SHP77 (cell line): ENCODE measurements around the gene LRMDA.
"Not testable (repeated sequence)": the region's sequence is repeated elsewhere in the genome, so short reads cannot be mapped to it uniquely, and the experiment has no call there.

Source experiments
- DNase-seq, 2 experiments: peaks; one replicate each; lab custom pipeline; 2025; lab: John Stamatoyannopoulos, UW

The LRMDA gene

GRCh38 chr10:75611172-75611992 lies 180.0 kb downstream of the LRMDA start:
- no peak for DNase-seq

GRCh38 chr10:75611993-75612372 lies 180.6 kb downstream of the LRMDA start:
- no peak for DNase-seq

DNA sequence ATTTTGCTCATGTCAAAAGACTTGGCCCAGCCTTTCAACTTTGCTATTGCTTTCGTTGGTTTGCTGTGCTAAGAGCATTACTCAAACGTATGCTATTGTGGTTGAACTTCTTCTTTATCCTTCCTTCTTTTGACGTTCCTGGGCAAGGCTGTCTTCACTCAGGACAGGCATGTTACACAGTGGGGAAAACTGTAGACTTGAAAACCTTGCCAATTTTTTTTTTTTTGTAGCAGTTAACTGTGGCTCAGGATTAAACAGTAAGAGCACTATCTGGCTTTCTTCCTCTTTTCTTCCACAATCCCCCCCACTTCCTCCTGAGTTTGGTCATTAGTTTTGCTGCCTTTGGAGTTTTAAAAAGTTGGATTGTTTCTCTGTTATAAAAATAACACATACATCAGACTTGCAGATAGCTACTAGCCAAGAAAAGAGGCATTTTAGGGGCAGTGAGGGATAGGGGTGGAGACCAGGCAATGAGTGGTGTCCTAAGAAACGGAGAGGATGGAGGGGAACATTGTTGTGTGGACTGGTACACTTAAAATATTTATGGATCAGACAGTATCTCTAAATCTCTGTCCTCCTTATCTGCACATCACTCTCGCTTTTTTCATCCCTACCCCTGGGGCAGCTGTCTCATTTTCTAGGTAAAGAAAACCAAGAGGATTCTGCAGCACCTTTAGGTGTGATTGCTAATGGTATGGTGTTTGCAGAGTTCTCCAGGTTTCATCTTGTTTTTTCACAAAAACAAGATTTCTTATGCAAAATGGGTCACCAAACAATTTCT lies 181.7 kb downstream of the LRMDA start:
- no peak for DNase-seq

DNA sequence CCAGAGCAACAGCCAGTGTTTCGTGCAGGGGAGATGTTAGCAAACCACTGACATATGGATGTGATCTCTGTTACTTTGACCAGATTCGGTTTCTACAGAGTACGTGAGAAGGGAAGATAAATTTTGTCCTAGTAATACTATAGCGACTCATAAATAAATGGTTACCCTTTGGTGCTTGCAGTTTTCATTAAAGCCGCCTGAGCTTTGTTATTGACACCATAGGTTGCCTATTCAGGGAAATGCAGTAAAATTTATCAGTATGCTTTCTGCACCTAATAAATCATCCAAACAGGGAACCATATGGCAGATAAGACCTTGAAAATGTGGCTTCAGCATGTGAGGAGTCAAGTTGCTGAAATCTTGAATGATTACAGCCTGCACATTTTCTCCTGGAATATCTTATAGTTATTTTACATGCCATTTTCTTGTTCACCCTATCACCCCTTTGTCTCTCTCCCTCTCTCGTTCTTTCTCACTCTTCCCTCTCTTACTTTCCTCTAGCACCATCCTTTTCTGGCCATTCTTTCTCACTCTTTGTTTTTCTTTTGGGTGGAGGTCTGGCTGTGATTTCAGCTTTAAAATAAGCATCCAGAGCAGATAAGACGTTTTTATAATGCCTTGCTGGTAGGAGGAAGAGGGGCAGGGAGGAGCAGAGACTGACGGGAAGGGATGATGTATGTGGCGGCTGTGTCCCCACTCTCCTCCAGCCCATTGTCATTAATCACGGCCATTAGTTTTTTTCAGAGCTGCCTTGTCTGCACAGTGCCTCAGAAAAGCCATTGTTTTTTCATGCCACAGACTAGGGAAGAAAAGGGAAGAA lies 182.5 kb downstream of the LRMDA start:
- DNase-seq: no peak

- no peak for DNase-seq
These were observed 184.7 kb downstream of the LRMDA start for GRCh38 chr10:75616076-75616475.

GRCh38 chr10:75616874-75617478 lies 185.6 kb downstream of the LRMDA start:
- DNase-seq: no peak

- no peak for DNase-seq
These were observed 186.2 kb downstream of the LRMDA start for GRCh38 chr10:75617485-75618155.

- DNase-seq: no peak
These were observed 188.2 kb downstream of the LRMDA start for GRCh38 chr10:75619635-75620034.

GRCh38 chr10:75620356-75620755 lies 188.9 kb downstream of the LRMDA start:
- no peak for DNase-seq

DNA sequence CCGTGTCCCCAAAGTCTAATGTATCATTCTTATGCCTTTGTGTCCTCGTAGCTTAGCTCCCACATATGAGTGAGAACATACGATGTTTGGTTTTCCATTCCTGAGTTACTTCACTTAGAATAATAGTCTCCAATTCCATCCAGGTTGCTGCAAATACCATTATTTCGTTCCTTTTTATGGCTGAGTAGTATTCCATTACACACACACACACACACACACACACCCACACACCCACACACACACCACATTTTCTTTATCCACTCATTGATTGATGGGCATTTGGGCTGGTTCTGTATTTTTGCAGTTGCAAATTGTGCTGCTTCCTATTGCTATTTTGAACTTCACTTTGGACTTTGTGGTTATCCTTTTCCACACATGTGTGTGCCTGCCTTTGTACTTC lies 189.6 kb downstream of the LRMDA start:
- DNase-seq: not testable (repeated sequence)

DNA sequence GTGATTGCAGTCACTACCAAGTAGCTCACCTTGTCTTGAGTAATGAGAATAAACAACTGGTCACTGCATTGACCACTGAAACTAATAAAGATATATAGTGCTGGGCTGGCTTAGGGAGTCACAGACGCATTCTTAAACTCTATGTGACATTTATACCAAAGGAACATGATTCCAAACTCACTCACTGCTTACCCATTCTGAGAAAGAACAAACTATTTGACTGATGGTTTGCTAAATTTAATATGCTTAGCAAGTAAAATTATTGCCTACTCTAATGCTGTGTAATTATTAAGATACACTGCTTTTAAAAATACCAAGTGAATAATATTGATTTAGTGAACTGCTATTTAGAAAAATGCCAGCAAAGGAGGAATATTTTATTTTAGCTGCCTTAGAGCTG lies 191.1 kb downstream of the LRMDA start:
- no peak for DNase-seq

DNA sequence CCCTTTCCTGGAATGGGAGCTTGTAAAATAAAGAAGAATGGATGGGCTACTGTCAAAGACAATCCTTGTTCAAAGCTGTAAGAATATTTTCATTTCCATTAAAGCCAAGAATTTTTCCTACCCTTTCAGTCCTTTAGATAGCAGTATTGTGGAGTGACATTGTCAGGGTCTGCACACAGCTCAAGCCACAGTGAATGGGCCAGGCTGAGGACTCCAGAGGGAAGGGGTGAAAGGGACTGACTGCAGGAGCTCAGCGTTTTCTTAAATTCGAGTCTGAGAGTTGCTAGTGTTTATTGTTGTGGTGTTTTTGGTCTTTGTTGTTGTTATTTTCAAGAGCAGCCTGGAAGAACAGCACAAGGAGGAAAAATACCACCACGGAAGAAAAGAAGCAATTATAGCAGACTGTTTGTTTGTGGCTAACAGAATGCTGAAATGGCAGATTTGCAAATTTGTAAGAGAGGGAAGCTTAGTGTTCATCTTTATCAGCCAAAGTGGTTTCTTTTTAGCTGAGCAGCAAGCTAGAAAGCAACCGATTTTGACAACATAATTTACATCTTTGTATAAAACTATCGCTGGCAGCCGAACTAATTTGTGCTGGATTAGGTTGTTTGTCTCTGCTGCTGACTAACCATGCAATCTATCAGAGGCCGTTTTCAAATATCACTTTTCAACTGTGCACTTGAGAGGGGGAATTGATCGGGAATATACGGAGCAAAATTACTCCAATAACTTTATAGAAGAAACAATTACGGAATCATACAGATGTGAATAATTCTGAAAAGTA lies 192.1 kb downstream of the LRMDA start:
- no peak for DNase-seq

GRCh38 chr10:75624638-75625037 lies 193.2 kb downstream of the LRMDA start:
- no peak for DNase-seq

- DNase-seq: no peak
These were observed 199.3 kb downstream of the LRMDA start for GRCh38 chr10:75630746-75631145.

- DNase-seq: no peak
These were observed 201.5 kb downstream of the LRMDA start for GRCh38 chr10:75632805-75633462.

- DNase-seq: no peak
These were observed 202.1 kb downstream of the LRMDA start for GRCh38 chr10:75633568-75633967.

- no peak for DNase-seq
These were observed 203.5 kb downstream of the LRMDA start for GRCh38 chr10:75634947-75635346.

DNA sequence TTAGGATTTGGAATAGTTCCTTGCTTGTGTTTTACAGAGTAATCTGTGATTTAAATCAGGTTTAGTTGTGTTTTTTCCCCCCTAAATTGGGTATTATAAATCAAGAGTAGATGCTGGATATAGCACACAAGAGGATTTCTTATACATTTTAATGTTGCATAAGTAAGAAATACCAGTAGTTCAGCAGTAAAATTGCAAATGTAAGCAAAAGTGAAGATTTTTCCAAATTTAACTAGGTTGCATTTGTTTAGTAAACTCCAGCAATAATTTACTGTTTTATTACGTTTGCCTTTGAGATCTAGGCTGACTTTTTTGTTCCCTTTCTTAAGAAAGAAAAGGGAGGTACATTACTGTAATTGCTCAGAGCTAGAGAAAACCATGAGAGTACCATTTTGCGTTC lies 207.3 kb downstream of the LRMDA start:
- DNase-seq: no peak

DNA sequence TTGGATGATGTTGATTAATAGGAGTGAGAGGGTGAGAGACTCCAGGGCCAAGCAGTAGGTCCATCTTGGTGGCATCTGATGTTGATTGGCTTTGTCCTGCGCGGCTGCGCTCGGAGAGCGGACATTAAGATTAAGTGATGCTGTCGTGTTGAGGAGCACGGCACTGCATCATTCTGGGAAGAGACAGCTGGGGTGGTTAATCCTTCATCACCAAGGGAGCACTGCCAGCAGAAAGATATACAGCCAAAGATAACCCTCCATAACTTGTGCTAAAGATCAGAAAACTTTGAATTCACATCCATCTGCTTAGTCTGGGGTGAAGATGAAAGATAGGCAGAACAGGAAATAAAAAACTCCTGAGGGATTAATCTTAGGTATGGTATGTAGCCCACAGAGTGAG lies 208.3 kb downstream of the LRMDA start:
- no peak for DNase-seq

- no peak for DNase-seq
These were observed 209.0 kb downstream of the LRMDA start for GRCh38 chr10:75640381-75640780.
